ENCODE data around the gene KANK2.

KANK2 gene

DNA sequence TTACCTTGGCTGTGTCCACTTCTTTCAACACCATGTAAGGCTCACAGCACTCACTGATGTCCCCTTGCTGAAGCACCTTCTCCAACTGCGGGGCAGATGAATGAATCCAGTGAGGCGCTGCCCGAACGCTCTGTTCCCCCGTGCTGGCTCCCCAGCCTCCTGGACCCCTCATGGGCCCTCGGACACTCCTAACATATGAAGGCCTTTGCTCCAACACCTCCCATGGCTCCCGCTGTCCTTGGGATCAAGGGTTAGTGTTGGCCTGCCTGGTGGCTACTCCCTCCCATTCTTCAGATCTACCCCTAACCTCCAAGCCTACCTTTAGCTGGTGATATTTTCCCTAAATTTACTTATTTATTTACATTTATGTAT lies 46.4 kb upstream of the KANK2 start:
- TF ChIP-seq FOXM1 (IDR thresholded peaks at IDR 0.05; ENCODE audit: borderline replicate concordance, low read depth) (no peak), YY1 (IDR thresholded peaks at IDR 0.05; ENCODE audit: low read depth) (no peak), EP300 (IDR thresholded peaks at IDR 0.05; ENCODE audit: borderline replicate concordance) (no peak)
- TF ChIP-seq, protein P1, sequence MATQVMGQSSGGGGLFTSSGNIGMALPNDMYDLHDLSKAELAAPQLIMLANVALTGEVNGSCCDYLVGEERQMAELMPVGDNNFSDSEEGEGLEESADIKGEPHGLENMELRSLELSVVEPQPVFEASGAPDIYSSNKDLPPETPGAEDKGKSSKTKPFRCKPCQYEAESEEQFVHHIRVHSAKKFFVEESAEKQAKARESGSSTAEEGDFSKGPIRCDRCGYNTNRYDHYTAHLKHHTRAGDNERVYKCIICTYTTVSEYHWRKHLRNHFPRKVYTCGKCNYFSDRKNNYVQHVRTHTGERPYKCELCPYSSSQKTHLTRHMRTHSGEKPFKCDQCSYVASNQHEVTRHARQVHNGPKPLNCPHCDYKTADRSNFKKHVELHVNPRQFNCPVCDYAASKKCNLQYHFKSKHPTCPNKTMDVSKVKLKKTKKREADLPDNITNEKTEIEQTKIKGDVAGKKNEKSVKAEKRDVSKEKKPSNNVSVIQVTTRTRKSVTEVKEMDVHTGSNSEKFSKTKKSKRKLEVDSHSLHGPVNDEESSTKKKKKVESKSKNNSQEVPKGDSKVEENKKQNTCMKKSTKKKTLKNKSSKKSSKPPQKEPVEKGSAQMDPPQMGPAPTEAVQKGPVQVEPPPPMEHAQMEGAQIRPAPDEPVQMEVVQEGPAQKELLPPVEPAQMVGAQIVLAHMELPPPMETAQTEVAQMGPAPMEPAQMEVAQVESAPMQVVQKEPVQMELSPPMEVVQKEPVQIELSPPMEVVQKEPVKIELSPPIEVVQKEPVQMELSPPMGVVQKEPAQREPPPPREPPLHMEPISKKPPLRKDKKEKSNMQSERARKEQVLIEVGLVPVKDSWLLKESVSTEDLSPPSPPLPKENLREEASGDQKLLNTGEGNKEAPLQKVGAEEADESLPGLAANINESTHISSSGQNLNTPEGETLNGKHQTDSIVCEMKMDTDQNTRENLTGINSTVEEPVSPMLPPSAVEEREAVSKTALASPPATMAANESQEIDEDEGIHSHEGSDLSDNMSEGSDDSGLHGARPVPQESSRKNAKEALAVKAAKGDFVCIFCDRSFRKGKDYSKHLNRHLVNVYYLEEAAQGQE (IDR thresholded peaks at IDR 0.05; ENCODE audit: low read depth), result no peak

DNA sequence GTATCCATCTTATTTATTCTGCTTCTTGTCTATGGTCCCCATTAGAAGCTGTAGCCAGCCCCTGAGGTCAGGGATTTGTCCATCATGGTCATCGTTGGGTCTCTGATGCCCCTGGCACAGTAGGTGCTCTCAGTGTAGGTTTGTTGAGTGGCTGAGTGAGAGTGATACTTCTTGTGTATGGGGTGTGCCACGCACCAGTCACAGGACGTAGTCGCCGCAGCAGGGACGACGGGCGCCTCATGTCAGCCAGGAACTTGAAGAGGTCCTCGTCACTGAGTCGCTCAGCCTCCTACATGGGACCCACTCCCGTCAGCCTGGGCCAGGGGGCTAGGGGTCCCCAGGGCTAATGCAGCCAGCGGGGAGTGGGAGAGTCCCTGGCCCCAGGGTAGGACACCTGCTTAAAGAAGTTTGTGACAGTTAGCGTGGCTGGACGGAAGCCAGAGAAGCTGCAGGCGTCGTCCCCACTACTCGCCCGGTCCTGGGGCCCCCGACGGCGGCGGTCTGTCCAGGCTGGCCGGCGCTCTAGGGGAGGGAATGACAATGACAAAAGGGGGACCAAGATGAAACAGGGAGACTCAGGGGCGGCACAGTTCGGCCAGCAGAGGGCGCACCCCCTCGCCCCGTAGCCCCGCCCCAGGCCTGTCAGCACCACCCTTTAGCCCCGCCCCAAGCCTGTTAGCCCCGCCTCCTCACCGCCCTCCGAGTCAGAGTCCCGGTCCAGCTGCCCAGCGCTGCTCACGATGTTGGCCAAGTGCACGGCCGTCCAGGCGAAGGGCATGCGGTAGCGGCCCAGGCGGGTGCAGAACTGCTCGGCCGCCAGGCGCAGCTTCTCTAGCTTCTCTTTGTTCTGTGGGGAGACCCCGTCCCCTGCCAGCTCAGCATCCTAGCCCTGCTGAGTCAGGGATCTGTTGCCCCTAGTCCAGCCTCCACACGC lies 45.8 kb upstream of the KANK2 start:
- TF ChIP-seq CEBPB (IDR thresholded peaks at IDR 0.05) (no peak), TEAD4 (IDR thresholded peaks at IDR 0.05) (no peak), RAD21 (IDR thresholded peaks at IDR 0.05; ENCODE audit: low read depth) (peak; percentile 26; the same call in 1 of the 2 replicates)
- TF ChIP-seq, protein P2, sequence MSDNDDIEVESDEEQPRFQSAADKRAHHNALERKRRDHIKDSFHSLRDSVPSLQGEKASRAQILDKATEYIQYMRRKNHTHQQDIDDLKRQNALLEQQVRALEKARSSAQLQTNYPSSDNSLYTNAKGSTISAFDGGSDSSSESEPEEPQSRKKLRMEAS (IDR thresholded peaks at IDR 0.05), result peak; percentile 78

DNA sequence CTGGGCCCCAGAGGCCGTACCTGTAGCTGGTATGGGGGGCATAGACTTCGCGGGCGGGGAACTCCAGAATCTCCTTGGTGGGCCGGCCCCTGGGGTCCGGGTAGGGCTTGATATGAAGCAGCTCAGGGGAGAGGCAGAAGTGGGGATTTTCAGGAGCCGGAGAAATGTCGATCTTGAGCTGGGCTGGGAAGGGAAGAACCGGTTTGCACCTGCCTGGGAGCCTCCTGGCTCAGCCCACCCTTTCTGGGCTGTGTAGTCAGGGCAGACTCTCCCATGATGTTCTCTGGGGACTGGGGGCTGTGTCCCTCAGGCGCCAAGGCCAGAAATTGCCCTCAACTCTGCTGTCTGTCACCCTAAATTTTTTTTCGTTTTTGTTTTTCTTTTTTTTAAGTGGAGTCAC lies 44.7 kb upstream of the KANK2 start:
- TF ChIP-seq RAD21 (IDR thresholded peaks at IDR 0.05; ENCODE audit: low read depth) (no peak), TCF12 (IDR thresholded peaks at IDR 0.05; ENCODE audit: low read depth) (no peak), EGR1 (IDR thresholded peaks at IDR 0.05) (no peak), TEAD4 (IDR thresholded peaks at IDR 0.05) (no peak), EP300 (IDR thresholded peaks at IDR 0.05; ENCODE audit: borderline replicate concordance) (no peak), CREB1 (IDR thresholded peaks at IDR 0.05; ENCODE audit: low read depth) (no peak), TAF1 (IDR thresholded peaks at IDR 0.05; ENCODE audit: low read depth) (no peak)
- TF ChIP-seq, protein P3, sequence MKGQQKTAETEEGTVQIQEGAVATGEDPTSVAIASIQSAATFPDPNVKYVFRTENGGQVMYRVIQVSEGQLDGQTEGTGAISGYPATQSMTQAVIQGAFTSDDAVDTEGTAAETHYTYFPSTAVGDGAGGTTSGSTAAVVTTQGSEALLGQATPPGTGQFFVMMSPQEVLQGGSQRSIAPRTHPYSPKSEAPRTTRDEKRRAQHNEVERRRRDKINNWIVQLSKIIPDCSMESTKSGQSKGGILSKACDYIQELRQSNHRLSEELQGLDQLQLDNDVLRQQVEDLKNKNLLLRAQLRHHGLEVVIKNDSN (IDR thresholded peaks at IDR 0.05), result no peak
- TF ChIP-seq, protein P1 (IDR thresholded peaks at IDR 0.05; ENCODE audit: low read depth), result no peak
- TF ChIP-seq, protein P2 (IDR thresholded peaks at IDR 0.05), result no peak

DNA sequence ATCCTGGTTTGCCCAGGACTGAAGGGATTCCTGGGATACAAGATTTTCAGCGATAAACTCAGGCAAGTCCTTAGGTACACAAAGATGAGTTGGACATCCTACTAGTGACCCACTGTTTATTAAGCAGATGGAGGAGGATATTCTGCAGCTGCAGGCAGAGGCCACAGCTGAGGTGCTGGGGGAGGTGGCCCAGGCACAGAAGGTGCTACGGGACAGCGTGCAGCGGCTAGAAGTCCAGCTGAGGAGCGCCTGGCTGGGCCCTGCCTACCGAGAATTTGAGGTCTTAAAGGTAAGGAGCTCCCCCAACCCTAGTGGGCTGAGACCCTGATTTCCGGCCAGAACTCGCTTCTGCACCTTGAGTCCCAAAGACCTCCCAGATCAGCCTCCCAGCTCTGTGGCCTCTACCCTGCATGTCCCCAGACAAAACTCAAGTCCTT lies 42.7 kb upstream of the KANK2 start:
- no peak for TF ChIP-seq FOXM1 (IDR thresholded peaks at IDR 0.05; ENCODE audit: borderline replicate concordance, low read depth)
- no peak for TF ChIP-seq CREB1 (IDR thresholded peaks at IDR 0.05; ENCODE audit: low read depth)
- TF ChIP-seq, protein P2 (IDR thresholded peaks at IDR 0.05), result no peak

DNA sequence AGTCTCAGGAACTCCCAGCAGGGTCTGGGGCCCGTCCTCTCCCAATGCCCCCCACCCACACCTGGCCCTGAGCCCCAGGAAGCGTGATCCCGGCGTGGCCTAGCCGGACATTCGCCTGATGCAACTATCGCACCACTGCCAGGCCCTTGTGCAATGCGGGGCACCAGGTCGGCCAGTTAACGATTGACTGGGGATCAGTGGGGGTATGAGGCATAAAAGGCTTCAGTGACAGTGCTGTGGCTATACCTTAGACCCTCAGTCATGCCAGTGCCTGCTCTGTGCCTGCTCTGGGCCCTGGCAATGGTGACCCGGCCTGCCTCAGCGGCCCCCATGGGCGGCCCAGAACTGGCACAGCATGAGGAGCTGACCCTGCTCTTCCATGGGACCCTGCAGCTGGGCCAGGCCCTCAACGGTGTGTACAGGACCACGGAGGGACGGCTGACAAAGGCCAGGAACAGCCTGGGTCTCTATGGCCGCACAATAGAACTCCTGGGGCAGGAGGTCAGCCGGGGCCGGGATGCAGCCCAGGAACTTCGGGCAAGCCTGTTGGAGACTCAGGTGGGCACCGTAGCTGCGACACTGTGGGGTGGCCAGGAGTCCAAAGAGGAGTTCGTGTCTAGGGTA lies 42.1 kb upstream of the KANK2 start, which contains the start of gene ANGPTL8:
ANGPTL8 (plus strand) TSS at position 243 of the 624 bp plus-strand sequence; CDS start at position 262, 19 bp downstream.
- no peak for TF ChIP-seq TCF12 (IDR thresholded peaks at IDR 0.05; ENCODE audit: low read depth)
- no peak for TF ChIP-seq TEAD4 (IDR thresholded peaks at IDR 0.05)
- TF ChIP-seq NFIC (IDR thresholded peaks at IDR 0.05), result no peak
- TF ChIP-seq, protein P1 (IDR thresholded peaks at IDR 0.05; ENCODE audit: low read depth), result no peak
- TF ChIP-seq TAF1 (IDR thresholded peaks at IDR 0.05; ENCODE audit: low read depth), result no peak
- no peak for TF ChIP-seq ZBTB7A (IDR thresholded peaks at IDR 0.05; ENCODE audit: low read depth)
- no peak for TF ChIP-seq EP300 (IDR thresholded peaks at IDR 0.05; ENCODE audit: borderline replicate concordance)
- TF ChIP-seq YY1 (IDR thresholded peaks at IDR 0.05; ENCODE audit: low read depth), result no peak
- TF ChIP-seq CEBPB (IDR thresholded peaks at IDR 0.05), result no peak
- TF ChIP-seq EGR1 (IDR thresholded peaks at IDR 0.05), result no peak
- TF ChIP-seq, protein P3 (IDR thresholded peaks at IDR 0.05), result no peak
- no peak for TF ChIP-seq CREB1 (IDR thresholded peaks at IDR 0.05; ENCODE audit: low read depth)
- TF ChIP-seq, protein P2 (IDR thresholded peaks at IDR 0.05), result no peak

Measured in Ishikawa (cell line).